GM20000 (cell line): ENCODE data around the gene TCERG1.

Source experiments
- DNase-seq: peaks from one replicate; pipeline ENCODE4 v3.0.0; 2012; ENCODE audit warnings: low spot score
- TF ChIP-seq, protein P1 (sequence below): IDR thresholded peaks from 2 replicates; pipeline ENCODE4 v1.5.1; 2012; ENCODE audit warnings: mild to moderate bottlenecking, control low read depth; ENCODE audit errors: extremely low read depth, missing control alignments

Gene TCERG1

DNA sequence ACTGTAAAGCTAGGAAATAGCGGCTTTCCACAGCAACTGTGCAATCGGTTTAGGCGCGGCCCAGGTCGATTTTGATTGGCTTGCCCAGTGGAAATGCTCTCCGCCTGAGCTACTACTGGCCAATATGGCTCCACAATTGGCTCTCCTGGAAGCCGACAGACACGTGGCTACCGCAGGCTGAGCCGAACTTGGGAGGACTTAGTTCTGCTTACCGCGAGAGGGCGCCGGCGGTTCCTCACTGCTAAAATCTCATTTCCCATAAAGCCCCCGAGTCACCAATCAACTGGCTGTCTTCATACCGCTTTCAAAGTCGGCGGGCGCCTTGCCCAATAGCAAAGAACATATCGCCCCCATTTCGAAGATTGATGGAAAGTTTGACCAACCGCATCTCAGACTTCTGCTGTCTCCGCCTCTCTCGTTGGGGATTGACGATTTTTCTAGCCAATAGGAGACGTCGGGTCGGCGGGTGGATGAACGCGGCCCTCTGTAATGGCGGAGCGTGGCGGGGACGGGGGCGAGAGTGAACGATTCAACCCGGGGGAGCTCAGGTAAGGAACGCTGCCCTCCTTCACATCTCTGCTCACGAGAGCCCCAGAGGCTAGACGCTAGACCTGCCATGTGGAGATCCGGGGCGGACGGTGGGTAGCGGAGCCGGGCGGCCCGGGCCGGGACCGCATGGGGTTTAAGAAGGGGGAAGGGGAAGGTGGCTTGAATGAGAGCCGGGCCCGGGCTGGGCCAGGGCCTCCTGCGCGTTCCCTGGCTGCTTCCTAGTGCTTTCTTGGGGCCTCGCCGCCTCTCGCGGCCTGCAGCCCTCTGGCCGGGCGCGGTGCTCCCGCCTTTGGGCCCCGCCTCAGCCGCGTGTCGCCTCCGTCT, at the start of gene TCERG1:
Gene TCERG1, plus strand, starts transcription at position 473 of the 873 bp plus-strand sequence. Its CDS starts 17 bp downstream, at position 490.
- peak; percentile 92 for DNase-seq
- TF ChIP-seq, protein P1, sequence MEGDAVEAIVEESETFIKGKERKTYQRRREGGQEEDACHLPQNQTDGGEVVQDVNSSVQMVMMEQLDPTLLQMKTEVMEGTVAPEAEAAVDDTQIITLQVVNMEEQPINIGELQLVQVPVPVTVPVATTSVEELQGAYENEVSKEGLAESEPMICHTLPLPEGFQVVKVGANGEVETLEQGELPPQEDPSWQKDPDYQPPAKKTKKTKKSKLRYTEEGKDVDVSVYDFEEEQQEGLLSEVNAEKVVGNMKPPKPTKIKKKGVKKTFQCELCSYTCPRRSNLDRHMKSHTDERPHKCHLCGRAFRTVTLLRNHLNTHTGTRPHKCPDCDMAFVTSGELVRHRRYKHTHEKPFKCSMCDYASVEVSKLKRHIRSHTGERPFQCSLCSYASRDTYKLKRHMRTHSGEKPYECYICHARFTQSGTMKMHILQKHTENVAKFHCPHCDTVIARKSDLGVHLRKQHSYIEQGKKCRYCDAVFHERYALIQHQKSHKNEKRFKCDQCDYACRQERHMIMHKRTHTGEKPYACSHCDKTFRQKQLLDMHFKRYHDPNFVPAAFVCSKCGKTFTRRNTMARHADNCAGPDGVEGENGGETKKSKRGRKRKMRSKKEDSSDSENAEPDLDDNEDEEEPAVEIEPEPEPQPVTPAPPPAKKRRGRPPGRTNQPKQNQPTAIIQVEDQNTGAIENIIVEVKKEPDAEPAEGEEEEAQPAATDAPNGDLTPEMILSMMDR: peak; percentile 69

DNA sequence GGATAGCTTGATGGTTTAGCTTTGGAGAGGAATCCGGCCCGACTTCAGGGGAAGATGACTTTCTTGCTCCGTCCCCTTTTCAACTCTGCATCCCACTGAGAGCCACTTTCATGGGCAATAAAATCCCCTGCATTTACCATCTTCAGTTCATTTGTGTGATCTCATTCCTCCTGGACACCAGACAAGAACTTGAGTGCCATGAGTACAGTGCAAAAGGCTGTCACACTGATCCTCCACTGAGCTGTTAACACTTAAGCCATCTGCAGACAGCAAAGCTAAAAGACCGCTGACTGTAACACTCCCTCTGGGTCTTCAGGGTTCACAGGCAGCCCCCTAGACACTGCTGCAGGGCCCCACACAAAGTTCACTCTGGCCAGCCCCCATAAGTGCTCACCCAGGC, 48.3 kb upstream of the TCERG1 start:
- DNase-seq: no peak
- TF ChIP-seq, protein P1: no peak

- TF ChIP-seq, protein P1: no peak
- DNase-seq: no peak
These were observed 47.7 kb upstream of the TCERG1 start for GRCh38 chr5:146399481-146399880.

DNA sequence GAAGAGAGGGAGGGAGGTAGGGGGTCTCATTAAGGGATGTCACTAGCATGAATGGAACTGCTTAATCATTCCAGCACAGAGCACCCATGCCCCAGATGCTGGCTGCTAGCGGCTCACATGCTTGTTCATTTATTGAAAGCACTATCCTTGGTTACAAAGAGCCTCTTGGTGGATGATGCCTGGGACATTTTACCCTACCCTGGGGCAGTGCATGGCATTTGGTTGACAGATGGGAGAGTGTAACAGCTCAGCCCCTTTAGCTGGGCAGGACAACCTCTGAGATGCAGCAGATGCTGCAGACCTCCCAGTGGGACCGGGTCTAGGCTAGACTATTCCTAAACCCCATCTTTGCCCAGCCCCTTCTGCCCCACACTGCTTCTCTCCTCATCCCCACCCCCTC, 46.9 kb upstream of the TCERG1 start:
- TF ChIP-seq, protein P1: no peak

DNA sequence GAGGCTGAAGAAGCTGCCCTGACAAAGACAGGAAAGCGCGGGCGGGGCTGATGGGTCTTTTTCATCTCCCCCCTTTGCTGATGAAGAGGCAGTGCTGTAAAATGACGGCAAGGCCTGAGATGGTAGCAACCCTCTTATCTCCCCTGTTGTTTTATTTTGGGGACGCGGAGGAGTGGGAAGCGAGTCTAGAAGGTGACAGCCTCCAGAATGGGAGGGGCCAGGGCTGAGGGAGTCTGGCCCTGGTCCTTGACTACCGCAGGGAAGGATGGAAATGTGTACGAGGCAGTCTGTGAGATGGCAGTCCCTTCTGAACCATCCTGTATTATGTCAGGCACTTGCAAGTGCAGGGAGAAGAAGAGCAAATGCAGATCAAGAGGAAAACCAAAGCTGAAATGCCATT, 46.1 kb upstream of the TCERG1 start:
- TF ChIP-seq, protein P1: no peak
- DNase-seq: no peak

More for the DNA sequence above, 46.9 kb upstream of the TCERG1 start:
- DNase-seq: no peak

- no peak for DNase-seq
- TF ChIP-seq, protein P1: no peak
These were observed 44.2 kb upstream of the TCERG1 start for GRCh38 chr5:146402949-146403348.

- TF ChIP-seq, protein P1: no peak
- no peak for DNase-seq
These were observed 38.0 kb upstream of the TCERG1 start for GRCh38 chr5:146409054-146409671.
